Skeletal muscle cell (primary cell): Measurements from ENCODE around the gene TBC1D24.
A peak's percentile ranks its signal among the peaks of the same experiment; 100 is the strongest.

ENCODE experiments used
- DNase-seq: peaks from one replicate; pipeline ENCODE4 v3.0.0-alpha.2; 2010; ENCODE audit warnings: low read depth
- H3K4me3 ChIP-seq: 2 replicates; pipeline ENCODE4 v1.5.1; 2011; ENCODE audit warnings: low read depth, mild to moderate bottlenecking, control low read depth, low read length, moderate library complexity

The TBC1D24 gene

DNA sequence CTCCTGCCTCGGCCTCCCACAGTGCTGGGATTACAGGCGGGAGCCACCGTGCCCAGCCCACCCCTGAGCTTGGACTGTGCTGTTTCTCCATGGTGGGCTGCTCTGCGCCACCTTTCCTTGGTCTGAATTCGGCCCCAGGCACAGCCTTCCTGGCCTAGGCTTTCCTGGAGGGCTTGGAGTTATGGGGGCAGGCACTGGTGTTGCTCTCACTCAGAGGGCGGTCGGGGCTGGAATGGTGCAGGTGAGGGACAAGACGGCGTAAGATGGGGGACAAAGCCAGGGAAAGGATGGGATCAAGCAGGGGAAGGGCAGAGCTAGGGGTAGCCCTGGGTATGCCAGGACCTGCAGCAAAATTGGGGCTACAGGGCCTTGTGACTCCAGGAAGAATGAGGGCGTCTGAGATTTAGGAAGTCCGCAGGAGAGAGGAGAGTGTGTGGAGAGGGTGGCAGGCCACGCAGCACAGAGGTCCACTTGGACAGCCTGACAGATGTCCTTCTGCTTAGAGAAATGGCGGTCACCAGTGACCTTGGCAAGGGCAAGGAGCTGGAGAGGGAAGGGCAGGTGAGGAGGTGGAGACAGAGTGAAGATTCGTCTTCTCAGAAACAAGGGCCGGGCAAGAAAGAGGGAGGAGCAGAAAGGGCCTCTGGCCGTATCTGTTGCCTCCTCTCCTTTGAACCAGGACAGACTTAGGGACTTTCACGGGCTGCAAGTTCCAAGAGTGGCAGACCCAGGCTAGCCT lies 37.2 kb downstream of the TBC1D24 start:
- no peak overlapping the region for H3K4me3 ChIP-seq
- DNase-seq, result no peak

GRCh38 chr16:2512735-2513404 lies 37.9 kb downstream of the TBC1D24 start:
- H3K4me3 ChIP-seq, result peak overlapping the region; percentile 80
- DNase-seq, result no peak

DNA sequence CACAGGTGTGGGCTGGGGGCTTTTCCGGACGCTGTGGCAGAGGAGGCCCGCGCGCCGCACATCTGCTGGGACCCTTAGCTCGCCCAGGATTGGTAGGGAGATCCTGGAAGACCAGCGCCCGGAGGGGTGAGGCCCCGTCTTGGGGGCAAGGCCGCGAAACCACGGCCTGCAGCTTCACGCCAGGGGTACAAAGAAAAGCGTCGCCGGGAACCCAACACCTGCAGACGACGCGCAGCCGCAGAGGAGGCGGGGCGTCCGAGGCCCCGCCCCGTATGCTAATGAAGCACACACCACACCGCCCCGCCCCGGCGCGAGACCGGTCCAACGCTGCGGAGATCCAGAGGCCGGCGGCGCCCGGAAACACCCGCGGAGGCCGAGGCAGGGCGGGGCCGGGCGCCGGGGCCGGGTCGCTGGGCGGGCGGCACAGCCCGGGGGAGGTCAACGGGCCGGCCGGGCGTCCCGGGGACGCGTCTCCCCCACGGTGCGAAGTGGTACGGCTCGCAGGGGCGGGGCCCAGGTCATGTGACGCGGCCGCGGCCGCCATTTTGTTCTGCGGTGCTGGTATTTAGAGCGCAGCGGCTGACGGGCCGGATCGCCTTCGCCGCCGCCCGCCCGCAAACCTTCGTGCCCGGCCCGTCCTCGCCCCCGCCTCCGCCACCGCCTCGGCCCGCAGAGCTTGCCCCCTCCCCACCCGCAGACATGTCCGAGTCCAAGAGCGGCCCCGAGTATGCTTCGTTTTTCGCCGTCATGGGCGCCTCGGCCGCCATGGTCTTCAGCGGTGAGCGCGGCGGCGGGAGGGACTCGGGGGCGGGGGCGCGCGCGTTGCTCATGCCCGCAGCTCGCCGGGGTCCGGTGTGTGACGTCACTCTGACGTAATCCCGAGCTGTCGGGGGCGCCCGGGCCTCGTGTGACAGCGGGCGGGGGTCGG lies 38.7 kb downstream of the TBC1D24 start, which contains the start of gene ATP6V0C:
TSS of gene ATP6V0C (plus strand) at position 548 of the 928 bp plus-strand sequence. CDS start at position 700, 152 bp downstream.
- DNase-seq, result no peak
- peak within 1 kb of the TSS; percentile 80 for H3K4me3 ChIP-seq

DNA sequence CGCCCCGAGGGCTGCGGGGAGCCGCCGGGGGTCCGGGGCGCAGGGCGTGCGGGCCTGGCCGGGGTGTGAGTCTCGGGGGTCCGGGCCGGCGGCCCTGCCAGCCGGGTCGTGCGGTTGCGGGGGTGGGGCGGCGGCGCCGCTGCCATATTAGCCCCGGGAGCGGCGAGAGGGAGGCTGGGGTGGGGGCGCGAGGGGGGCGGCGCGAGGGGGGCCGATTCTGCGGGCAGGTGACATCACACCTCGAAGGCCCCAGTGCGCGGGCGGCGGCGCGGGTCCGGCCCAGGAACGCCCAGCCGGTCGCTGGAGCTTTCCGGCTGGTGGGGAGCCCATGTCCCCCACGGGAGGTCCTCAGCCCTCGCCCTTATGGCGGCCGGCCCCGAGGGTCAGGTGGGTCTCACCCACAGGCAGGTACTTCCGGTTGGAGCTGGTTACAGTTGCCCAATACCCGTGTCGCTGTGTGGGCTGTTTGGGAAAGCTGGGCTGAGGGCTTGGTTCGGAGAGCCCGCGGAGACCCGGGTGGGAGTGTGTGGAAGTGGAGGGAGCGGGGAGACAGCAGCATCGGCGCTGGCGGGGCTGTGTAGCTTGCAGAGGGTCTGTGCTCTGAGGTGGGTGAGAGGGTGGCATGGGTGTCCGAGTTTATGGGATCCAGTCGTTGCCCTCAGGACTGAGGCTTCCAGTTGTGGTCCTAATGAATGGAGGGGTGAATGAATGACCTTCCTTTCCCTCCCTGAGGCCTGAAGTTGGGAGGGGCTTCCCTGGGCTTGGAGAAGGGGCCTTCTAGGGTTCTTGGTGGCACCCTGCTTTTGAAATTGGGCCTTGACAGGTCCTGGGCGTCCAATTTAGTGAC lies 39.6 kb downstream of the TBC1D24 start:
- peak overlapping the region; percentile 80 for H3K4me3 ChIP-seq
- DNase-seq, result no peak

DNA sequence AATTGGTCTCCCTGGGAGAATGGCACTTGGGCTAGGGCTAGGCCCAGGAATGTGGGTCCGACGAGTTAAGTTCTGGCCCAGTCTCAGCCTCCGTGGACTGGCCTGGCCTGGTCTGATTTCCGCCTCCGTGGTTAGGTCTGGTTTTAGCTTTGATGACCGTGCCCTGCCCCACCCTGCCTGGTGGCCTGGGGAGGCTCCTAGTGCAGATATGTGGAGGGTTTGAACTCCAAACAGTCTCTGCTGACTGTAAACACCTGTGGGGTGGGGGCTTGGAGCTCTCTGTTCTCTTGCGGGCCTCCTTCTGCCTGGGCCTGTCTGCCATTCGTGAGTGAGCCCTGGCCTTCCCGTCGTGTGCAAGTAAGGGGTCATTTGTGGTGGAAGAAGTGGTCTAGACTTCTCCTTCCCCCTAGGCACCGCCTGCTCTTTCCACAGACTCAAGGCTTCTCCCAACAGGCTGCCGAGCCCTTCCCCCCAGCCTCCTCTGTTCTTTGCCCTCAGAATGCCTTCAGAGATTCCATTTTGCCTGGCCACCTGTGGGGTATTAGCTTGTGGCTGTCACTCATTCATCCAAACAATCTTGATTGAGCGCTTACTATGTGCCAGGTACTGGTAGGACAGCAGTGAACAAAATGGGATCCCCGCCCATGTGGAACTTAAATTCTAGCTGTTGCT lies 40.4 kb downstream of the TBC1D24 start:
- peak overlapping the region; percentile 80 for H3K4me3 ChIP-seq
- no peak for DNase-seq

DNA sequence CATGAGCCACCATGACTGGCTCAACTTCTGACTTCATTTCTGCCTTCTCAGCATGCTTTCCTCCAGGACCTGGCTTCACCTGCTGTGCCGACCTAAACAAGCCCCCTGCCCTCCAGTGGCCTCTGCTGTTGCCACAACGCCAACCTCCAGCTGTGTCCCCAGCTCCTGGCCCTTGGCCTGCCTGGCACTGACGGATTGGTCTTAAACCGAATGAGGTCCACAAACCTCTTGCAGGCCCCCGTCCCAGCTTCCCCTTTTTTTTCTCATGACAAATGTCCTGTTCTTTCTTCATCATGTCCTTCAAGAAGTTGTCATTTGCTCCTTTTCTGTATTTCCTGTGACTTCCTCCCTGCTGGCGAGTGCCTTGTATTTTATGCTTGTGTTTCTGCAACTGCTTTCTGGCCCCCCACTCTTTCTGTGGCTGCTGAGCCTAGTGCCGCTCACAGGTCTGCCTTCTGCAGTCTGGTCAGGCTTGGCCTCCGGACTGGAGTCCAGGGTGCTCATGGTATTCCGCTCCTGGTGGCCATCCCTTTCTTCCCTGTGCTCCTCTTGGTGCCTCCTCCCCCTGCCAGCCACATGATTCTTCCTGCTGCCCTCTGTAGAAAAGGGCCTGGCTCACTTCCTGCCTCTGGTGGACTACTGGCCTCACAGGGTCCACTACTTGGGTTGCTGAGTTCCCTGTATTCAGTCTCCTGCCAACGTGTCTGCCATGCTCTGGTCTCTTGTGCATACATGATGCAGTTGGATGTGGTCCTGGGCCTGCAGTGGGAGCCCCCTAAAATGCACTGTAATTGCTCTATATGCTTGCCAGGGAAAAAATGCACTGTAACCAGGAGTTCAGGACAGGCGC lies 41.7 kb downstream of the TBC1D24 start:
- DNase-seq, result no peak
- no peak overlapping the region for H3K4me3 ChIP-seq

DNA sequence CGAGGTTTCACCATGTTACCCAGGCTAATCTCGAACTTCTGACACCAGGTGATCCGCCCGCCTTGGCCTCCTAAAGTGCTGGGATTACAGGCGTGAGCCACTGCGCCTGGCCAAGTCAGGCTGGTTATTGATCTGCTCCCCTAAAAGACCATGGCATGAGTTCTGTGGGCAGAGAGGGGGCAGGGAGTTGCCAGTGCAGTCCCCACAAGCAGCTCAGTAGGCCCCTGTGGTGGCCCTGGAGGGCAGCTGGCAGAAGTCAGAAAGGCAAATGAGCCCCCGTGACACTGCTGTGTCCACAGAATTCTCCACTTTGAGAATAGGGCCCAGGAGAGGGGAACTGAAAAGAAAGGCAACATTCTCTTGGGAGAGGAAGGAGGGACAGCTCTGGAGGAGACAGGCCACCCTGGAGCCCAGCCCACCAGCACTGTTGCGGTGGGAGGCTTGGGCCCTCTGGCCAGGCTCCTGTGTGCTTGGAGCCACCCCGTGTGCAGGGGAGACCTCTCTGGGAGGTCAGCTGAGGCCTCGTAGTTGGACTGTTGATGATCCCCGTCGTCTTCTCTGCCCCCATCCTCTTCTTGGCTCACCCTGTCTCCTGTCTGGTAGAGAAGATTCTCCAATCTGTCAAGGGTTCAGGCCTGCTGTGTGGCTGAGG lies 43.2 kb downstream of the TBC1D24 start:
- DNase-seq, result no peak
- H3K4me3 ChIP-seq, result no peak overlapping the region

GRCh38 chr16:2518823-2519710 lies 44.1 kb downstream of the TBC1D24 start:
- DNase-seq, result no peak
- H3K4me3 ChIP-seq, result no peak overlapping the region

- H3K4me3 ChIP-seq, result no peak overlapping the region
- DNase-seq, result no peak
Observed at GRCh38 chr16:2519711-2520080, 44.8 kb downstream of the TBC1D24 start.

GRCh38 chr16:2520097-2520783 lies 45.3 kb downstream of the TBC1D24 start, which contains the start of gene AMDHD2:
TSS of gene AMDHD2 (plus strand) at chr16:2520371. CDS start at chr16:2520459, 88 bp downstream.
- peak; percentile 77 for DNase-seq
- H3K4me3 ChIP-seq, result peak within 1 kb of the TSS; percentile 61

DNA sequence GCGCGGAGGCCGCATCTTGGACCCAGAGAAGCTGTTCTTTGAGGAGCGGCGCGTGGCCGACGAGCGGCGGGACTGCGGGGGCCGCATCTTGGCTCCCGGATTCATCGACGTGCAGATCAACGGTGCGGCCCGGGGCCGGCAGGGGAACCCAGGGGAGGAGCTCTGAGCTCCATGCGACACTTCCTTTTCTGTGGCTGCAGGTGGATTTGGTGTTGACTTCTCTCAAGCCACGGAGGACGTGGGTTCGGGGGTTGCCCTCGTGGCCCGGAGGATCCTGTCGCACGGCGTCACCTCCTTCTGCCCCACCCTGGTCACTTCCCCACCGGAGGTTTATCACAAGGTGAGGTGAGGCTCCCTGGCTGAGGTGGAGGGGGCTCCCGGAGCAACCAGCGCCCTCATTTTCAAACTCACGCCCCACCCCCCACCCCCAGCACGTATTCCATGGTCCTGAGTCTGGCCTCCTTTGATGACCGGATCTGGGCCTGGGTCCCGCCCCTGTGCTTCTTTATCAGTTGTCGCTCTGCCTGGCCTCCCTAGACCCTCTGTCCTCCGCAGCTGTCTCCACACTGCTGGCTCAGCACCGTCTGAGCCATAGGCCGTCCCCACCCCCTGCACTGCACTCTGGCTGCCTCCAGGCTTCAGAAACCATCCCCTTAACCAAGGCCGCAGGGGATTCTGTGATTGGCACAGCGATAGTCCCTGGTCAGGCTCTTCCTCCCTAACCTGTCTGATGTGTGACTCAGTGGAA lies 46.0 kb downstream of the TBC1D24 start:
- no peak for DNase-seq
- H3K4me3 ChIP-seq, result peak overlapping the region; percentile 61

GRCh38 chr16:2523801-2524231 lies 48.9 kb downstream of the TBC1D24 start:
- DNase-seq, result no peak

GRCh38 chr16:2524339-2524938 lies 49.5 kb downstream of the TBC1D24 start:
- no peak for DNase-seq
- H3K4me3 ChIP-seq, result no peak overlapping the region

More at GRCh38 chr16:2523801-2524231, 48.9 kb downstream of the TBC1D24 start:
- H3K4me3 ChIP-seq, result no peak overlapping the region

DNA sequence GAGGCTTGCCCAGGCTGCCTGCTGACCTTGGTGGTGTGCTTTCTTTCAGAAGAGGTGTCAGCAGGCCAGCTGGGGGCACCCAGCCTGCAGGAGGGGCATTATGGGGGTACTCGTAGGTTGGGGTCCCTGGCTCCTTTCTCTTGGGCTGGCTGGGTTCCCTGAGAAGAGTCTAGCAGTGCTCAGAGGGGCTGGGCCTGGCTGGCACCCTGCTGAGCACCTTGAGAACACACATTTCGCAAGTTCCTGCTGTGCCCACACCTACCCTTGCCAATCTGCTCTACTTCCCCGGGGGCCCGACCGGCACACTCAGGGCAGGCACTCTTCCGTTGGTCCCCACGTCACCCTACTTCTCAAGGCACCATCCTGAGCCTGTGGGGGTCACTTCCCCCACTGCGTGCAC lies 51.2 kb downstream of the TBC1D24 start:
- no peak overlapping the region for H3K4me3 ChIP-seq
- DNase-seq, result no peak
